MM.1S (cell line): ENCODE results near the gene BTBD9.

Experiments used
- DNase-seq: peaks from one replicate; pipeline ENCODE4 v3.0.0-alpha.2; 2015
- H2AFZ ChIP-seq: fragments of 300-600 bp; sonication (generic); 2 replicates; pipeline ENCODE4 v1.6.0; 2016; ENCODE audit warnings: antibody characterized with exemption, low read length
- H3F3A ChIP-seq: fragments of 300-600 bp; sonication (generic); 2 replicates; pipeline ENCODE4 v1.6.1; 2016; ENCODE audit warnings: mild to moderate bottlenecking, antibody characterized with exemption, low read length, moderate library complexity, mixed read lengths; ENCODE audit not compliant: insufficient read depth
- H3K27ac ChIP-seq: fragments of 300-600 bp; sonication (generic); 2 replicates; pipeline ENCODE4 v1.5.1; 2016; ENCODE audit warnings: mild to moderate bottlenecking, low read length
- H3K27me3 ChIP-seq: fragments of 300-600 bp; sonication (generic); replicated peaks from 2 replicates; pipeline ENCODE4 v1.6.0; 2016; ENCODE audit warnings: low read length; ENCODE audit not compliant: insufficient read depth
- H3K36me3 ChIP-seq: fragments of 300-600 bp; sonication (generic); replicated peaks from 2 replicates; pipeline ENCODE4 v1.6.1; 2016; ENCODE audit warnings: mild to moderate bottlenecking, low read length, mixed read lengths; ENCODE audit not compliant: insufficient read depth
- H3K4me1 ChIP-seq: fragments of 300-600 bp; sonication (generic); 2 replicates; pipeline ENCODE4 v1.6.1; 2016; ENCODE audit warnings: low read length, mixed read lengths
- H3K4me2 ChIP-seq: fragments of 300-600 bp; sonication (generic); 2 replicates; pipeline ENCODE4 v1.6.0; 2016; ENCODE audit warnings: low read depth, low read length
- H3K4me3 ChIP-seq: fragments of 300-600 bp; sonication (generic); 2 replicates; pipeline ENCODE4 v1.5.1; 2016; ENCODE audit warnings: low read length, mixed read lengths
- H3K79me2 ChIP-seq: fragments of 300-600 bp; sonication (generic); 2 replicates; pipeline ENCODE4 v1.6.1; 2016; ENCODE audit warnings: mixed run types, low read length, mixed read lengths
- H3K9ac ChIP-seq: fragments of 300-600 bp; sonication (generic); 2 replicates; pipeline ENCODE4 v1.6.1; 2016; ENCODE audit warnings: low read length, mixed read lengths
- H3K9me2 ChIP-seq: fragments of 300-600 bp; sonication (generic); replicated peaks from 2 replicates; pipeline ENCODE4 v1.6.1; 2016; ENCODE audit warnings: mild to moderate bottlenecking, low read length, mixed read lengths; ENCODE audit not compliant: insufficient read depth
- H3K9me3 ChIP-seq: fragments of 300-600 bp; sonication (generic); replicated peaks from 2 replicates; pipeline ENCODE4 v1.6.1; 2016; ENCODE audit warnings: mild to moderate bottlenecking, low read length, mixed read lengths; ENCODE audit not compliant: insufficient read depth
- H4K20me1 ChIP-seq: fragments of 300-600 bp; sonication (generic); 2 replicates; pipeline ENCODE4 v1.6.1; 2016; ENCODE audit warnings: mild to moderate bottlenecking, low read length, moderate library complexity, mixed read lengths; ENCODE audit not compliant: insufficient read depth
- CTCF ChIP-seq: fragments of 300-600 bp; sonication (generic); IDR thresholded peaks from 2 replicates; pipeline ENCODE4 v1.5.1; 2016; ENCODE audit warnings: antibody characterized with exemption, low read length, mixed read lengths
- EZH2 ChIP-seq: fragments of 300-600 bp; sonication (generic); optimal IDR thresholded peaks from 2 replicates; pipeline ENCODE3; 2017; ENCODE audit warnings: low read depth, mild to moderate bottlenecking, antibody characterized with exemption, low read length, mixed read lengths
- EZH2phosphoT487 ChIP-seq: fragments of 300-600 bp; sonication (generic); IDR thresholded peaks from 2 replicates; pipeline ENCODE4 v1.6.1; 2018; ENCODE audit warnings: antibody characterized with exemption, low read length

Gene BTBD9

GRCh38 chr6:38212116-38212515, 427.6 kb downstream of the BTBD9 start:
- Histone ChIP-seq H3K9me2 (no peaks in the 10 kb centered on the region), H3K27me3 (no peaks in the 10 kb centered on the region), H3K9ac (no peak overlapping the region), H3K36me3 (no peaks in the 10 kb centered on the region), H2AFZ (no peak overlapping the region), H3K4me2 (no peak overlapping the region), H3K4me3 (no peak overlapping the region), H3F3A (no peaks in the 10 kb centered on the region), H3K79me2 (no peaks in the 10 kb centered on the region), H3K9me3 (no peaks in the 10 kb centered on the region), H3K27ac (no peak overlapping the region), H4K20me1 (no peaks in the 10 kb centered on the region), H3K4me1 (no peaks in the 10 kb centered on the region)
- no peak for DNase-seq
- no peak for TF ChIP-seq EZH2phosphoT487
- TF ChIP-seq EZH2 = no peak
- no peak for TF ChIP-seq CTCF

DNA sequence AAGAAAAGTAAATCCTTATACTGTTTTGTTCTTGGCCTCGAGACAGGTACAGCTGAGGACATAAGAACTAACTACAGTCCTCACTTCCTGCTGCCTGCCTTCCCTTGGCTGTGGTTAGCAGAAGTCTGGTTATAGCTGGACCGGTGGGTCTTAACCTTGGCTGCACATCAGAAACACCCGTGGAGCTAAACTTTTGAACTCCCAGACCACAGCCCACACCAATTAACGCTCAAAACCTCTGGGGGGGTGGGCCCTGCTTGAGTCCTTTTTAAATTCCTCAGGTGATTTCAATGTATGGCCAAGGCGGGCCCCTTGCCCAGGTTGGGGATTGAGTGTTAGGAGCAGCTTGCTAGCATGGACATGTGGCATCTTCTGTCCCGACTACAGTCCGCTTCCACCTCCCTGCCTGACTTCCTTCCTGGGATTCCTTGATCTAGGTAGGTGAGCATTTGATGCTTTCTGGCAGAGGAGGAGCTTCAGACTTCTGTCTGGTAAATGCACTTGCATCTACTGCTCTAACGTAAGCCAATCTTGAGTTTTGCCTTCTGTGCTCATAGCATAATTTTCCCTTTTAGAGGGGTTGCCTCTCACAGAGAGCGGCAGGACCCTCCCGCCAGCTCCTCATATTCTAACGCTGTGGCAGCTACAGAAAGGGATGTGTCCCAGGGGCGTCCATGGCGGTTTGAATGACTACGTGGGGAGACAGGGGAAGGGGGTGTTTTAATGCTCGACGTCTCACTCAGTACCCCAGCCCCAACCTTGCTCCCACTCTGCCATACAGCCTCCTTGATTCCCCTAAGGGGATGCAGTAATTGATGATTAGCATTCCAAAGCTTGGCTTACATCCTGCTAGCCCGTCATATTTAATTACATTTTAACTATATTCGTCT, 430.1 kb downstream of the BTBD9 start:
- H3K9ac ChIP-seq = no peak overlapping the region
- TF ChIP-seq CTCF (no peak), EZH2 (no peak), EZH2phosphoT487 (no peak)
- H2AFZ ChIP-seq = no peak overlapping the region
- no peaks in the 10 kb centered on the region for H3F3A ChIP-seq
- H3K27ac ChIP-seq = no peak overlapping the region
- no peaks in the 10 kb centered on the region for H3K4me1 ChIP-seq
- H4K20me1 ChIP-seq = no peaks in the 10 kb centered on the region
- H3K79me2 ChIP-seq = no peaks in the 10 kb centered on the region
- H3K9me3 ChIP-seq = no peaks in the 10 kb centered on the region
- no peak for DNase-seq
- H3K9me2 ChIP-seq = no peaks in the 10 kb centered on the region
- no peak overlapping the region for H3K4me2 ChIP-seq
- no peaks in the 10 kb centered on the region for H3K27me3 ChIP-seq
- no peaks in the 10 kb centered on the region for H3K36me3 ChIP-seq
- H3K4me3 ChIP-seq = no peak overlapping the region

DNA sequence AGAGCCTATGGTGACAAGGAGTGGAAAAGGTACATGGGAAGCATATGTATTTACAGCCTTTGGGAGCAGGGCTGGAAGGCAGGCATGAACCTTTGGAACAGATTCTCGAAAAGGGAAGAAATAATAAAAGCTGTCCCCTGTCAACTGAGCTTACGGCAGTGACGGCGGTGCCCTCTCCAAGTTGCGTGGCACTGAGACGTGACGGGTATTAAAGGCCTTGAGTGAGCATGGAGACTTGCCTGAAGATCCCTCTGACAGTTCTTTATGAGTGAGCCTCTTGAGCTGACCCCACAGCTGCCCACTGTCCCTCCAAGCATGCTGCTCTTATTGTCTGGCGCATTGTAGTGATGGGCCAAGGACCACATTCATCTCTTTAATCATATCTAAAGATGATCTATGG, 431.7 kb downstream of the BTBD9 start:
- Histone ChIP-seq H3K36me3 (no peaks in the 10 kb centered on the region), H3K79me2 (no peaks in the 10 kb centered on the region), H3K27ac (no peak overlapping the region), H3K4me3 (no peak overlapping the region), H3K9ac (no peak overlapping the region), H3K27me3 (no peaks in the 10 kb centered on the region), H3F3A (no peaks in the 10 kb centered on the region), H4K20me1 (no peaks in the 10 kb centered on the region), H3K4me1 (no peaks in the 10 kb centered on the region), H3K4me2 (no peak overlapping the region), H2AFZ (no peak overlapping the region), H3K9me3 (no peaks in the 10 kb centered on the region), H3K9me2 (no peaks in the 10 kb centered on the region)
- no peak for DNase-seq
- TF ChIP-seq EZH2phosphoT487 (no peak), EZH2 (no peak), CTCF (no peak)
